Upper lobe of left lung (tissue), 4 donors: ENCODE data around the gene ATIC.

ENCODE experiments used
- EP300 ChIP-seq, 4 donors: sonication (generic); formaldehyde crosslinking; IDR thresholded peaks; one replicate each; pipeline ENCODE4 v1.5.1; 2017; ENCODE audit warnings: antibody characterized with exemption in 4 of 4, control low read depth in 2 of 4
- POLR2A ChIP-seq, 4 donors: fragments of 450-650 bp; IDR thresholded peaks; one replicate each; pipeline ENCODE4 v1.5.1; 2016 to 2017; ENCODE audit warnings: antibody characterized with exemption in 4 of 4, mild to moderate bottlenecking in 2 of 4
- POLR2AphosphoS5 ChIP-seq, 2 donors: sonication (generic); formaldehyde crosslinking; IDR thresholded peaks; one replicate each; pipeline ENCODE4 v1.5.1; 2017; ENCODE audit warnings: antibody characterized with exemption in 2 of 2
- TF ChIP-seq, protein P1 (sequence below), 6 experiments: fragments of 450-650 bp in 4 of 6; fragments of 200-600 bp in 2 of 6; sonication (generic) in 2 of 6; IDR thresholded peaks; one replicate each; pipeline ENCODE4 v1.5.1; 2016 to 2019; ENCODE audit warnings: antibody characterized with exemption in 6 of 6

DNA sequence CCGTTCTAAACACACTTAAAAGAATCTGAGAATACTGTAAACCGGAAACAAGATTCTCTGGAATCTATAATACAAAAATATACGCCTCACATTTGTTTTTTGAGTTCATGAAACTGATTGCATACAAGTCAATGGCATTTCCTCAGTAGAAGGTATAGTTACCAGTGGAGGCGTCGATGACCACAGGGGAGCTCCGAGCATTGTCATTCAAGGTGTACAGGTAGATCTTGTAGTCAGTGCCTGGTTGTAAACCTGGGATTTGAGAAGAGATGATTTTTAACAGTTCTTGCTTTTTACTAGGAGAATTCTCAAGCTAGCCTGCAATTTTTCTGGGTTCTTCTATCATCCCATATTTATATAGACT lies 63.6 kb downstream of the ATIC start:
- TF ChIP-seq POLR2AphosphoS5 (IDR thresholded peaks at IDR 0.05) (no peak), POLR2A (IDR thresholded peaks at IDR 0.05) (no peak), EP300 (IDR thresholded peaks at IDR 0.05) (no peak)
- TF ChIP-seq, protein P1, sequence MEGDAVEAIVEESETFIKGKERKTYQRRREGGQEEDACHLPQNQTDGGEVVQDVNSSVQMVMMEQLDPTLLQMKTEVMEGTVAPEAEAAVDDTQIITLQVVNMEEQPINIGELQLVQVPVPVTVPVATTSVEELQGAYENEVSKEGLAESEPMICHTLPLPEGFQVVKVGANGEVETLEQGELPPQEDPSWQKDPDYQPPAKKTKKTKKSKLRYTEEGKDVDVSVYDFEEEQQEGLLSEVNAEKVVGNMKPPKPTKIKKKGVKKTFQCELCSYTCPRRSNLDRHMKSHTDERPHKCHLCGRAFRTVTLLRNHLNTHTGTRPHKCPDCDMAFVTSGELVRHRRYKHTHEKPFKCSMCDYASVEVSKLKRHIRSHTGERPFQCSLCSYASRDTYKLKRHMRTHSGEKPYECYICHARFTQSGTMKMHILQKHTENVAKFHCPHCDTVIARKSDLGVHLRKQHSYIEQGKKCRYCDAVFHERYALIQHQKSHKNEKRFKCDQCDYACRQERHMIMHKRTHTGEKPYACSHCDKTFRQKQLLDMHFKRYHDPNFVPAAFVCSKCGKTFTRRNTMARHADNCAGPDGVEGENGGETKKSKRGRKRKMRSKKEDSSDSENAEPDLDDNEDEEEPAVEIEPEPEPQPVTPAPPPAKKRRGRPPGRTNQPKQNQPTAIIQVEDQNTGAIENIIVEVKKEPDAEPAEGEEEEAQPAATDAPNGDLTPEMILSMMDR (IDR thresholded peaks at IDR 0.05): no peak
